WTC11 (cell line): Measurements from ENCODE around the gene MED27. TPM values are rescaled to one million over a fixed set of nuclear protein-coding genes. Genes with fewer than 3 reads are reported as not detected.

ENCODE experiments used
- ATAC-seq: fragments of 200-7000 bp; cut with Tn5 transposase; 2 replicates; pipeline ENCODE4 v1.10.0; 2021; ENCODE audit warnings: mild to moderate bottlenecking, moderate library complexity
- CTCF ChIA-PET: fragments of 300-600 bp; sonication (Branson Sonifier 250); formaldehyde crosslinking; loops from one replicate; lab custom pipeline; 2021; ENCODE audit warnings: antibody characterized with exemption; lab: Charles Lee
- POLR2A ChIA-PET: fragments of 350-600 bp; sonication (Branson Sonifier 250); formaldehyde crosslinking; loops from one replicate; lab custom pipeline; 2021; ENCODE audit warnings: antibody characterized with exemption; lab: Charles Lee
- DNase-seq: peaks from one replicate; pipeline ENCODE4 v3.0.0; 2021; ENCODE audit warnings: low spot score
- H3K27ac Mint-ChIP-seq: 2 replicates; pipeline ENCODE4 v1.8.0; 2021; ENCODE audit warnings: mixed read lengths
- H3K27me3 Mint-ChIP-seq: 2 replicates; pipeline ENCODE4 v1.8.0; 2021; ENCODE audit warnings: low read depth, mild to moderate bottlenecking, moderate library complexity, mixed read lengths
- H3K36me3 Mint-ChIP-seq: 2 replicates; pipeline ENCODE4 v1.8.0; 2021; ENCODE audit warnings: mixed read lengths
- H3K4me1 Mint-ChIP-seq: 2 replicates; pipeline ENCODE4 v1.8.0; 2022; ENCODE audit warnings: mixed read lengths
- H3K4me3 Mint-ChIP-seq: 2 replicates; pipeline ENCODE4 v1.8.0; 2021; ENCODE audit warnings: mild to moderate bottlenecking, moderate library complexity, mixed read lengths
- H3K9me3 Mint-ChIP-seq: 2 replicates; pipeline ENCODE4 v1.8.0; 2021; ENCODE audit warnings: mixed read lengths
- ARID4B ChIP-seq: sonication (generic); formaldehyde crosslinking; IDR thresholded peaks from 2 replicates; pipeline ENCODE4 v1.8.0; 2023; ENCODE audit warnings: missing genetic modification reagents, mild to moderate bottlenecking, borderline replicate concordance
- ATF6 ChIP-seq: sonication (generic); formaldehyde crosslinking; IDR thresholded peaks from 2 replicates; pipeline ENCODE4 v1.8.1; 2023; ENCODE audit warnings: mild to moderate bottlenecking, missing genetic modification reagents
- ERG ChIP-seq: fragments of 250-450 bp; sonication (Bioruptor Pico); IDR thresholded peaks from 2 replicates; pipeline ENCODE4 v1.8.0; 2021; ENCODE audit warnings: mild to moderate bottlenecking
- FOXJ3 ChIP-seq: sonication (generic); formaldehyde crosslinking; IDR thresholded peaks from 2 replicates; pipeline ENCODE4 v1.9.0; 2021; ENCODE audit warnings: missing genetic modification reagents, mild to moderate bottlenecking, borderline replicate concordance
- FOXP4 ChIP-seq: sonication (generic); formaldehyde crosslinking; IDR thresholded peaks from 2 replicates; pipeline ENCODE4 v1.8.0; 2022; ENCODE audit warnings: mild to moderate bottlenecking, missing genetic modification reagents
- GABPB1 ChIP-seq: sonication (generic); formaldehyde crosslinking; IDR thresholded peaks from 2 replicates; pipeline ENCODE4 v1.8.1; 2023; ENCODE audit warnings: mild to moderate bottlenecking, missing genetic modification reagents
- HMGA2 ChIP-seq: fragments of 250-450 bp; sonication (Bioruptor Pico); IDR thresholded peaks from 2 replicates; pipeline ENCODE4 v1.4.0; 2021; ENCODE audit warnings: mild to moderate bottlenecking, moderate library complexity
- JUN ChIP-seq: sonication (generic); formaldehyde crosslinking; IDR thresholded peaks from 2 replicates; pipeline ENCODE4 v1.8.0; 2023; ENCODE audit warnings: mild to moderate bottlenecking, missing genetic modification reagents
- MAX ChIP-seq: sonication (generic); formaldehyde crosslinking; IDR thresholded peaks from 2 replicates; pipeline ENCODE4 v1.8.0; 2022; ENCODE audit warnings: mild to moderate bottlenecking, missing genetic modification reagents
- NR1H2 ChIP-seq: sonication (generic); formaldehyde crosslinking; IDR thresholded peaks from 2 replicates; pipeline ENCODE4 v1.9.0; 2021; ENCODE audit warnings: mild to moderate bottlenecking, moderate library complexity, missing genetic modification reagents
- NR2C2 ChIP-seq: sonication (generic); formaldehyde crosslinking; IDR thresholded peaks from 2 replicates; pipeline ENCODE4 v1.8.0; 2022; ENCODE audit warnings: mild to moderate bottlenecking, missing genetic modification reagents
- USF1 ChIP-seq: sonication (generic); formaldehyde crosslinking; IDR thresholded peaks from 2 replicates; pipeline ENCODE4 v1.8.0; 2022; ENCODE audit warnings: mild to moderate bottlenecking, missing genetic modification reagents
- ZBTB43 ChIP-seq: sonication (generic); formaldehyde crosslinking; IDR thresholded peaks from 2 replicates; pipeline ENCODE4 v1.8.1; 2023; ENCODE audit warnings: mild to moderate bottlenecking, missing genetic modification reagents
- ZMAT4 ChIP-seq: fragments of 250-450 bp; sonication (Bioruptor Pico); IDR thresholded peaks from 2 replicates; pipeline ENCODE4 v1.9.0; 2021; ENCODE audit warnings: mild to moderate bottlenecking
- ZNF232 ChIP-seq: sonication (generic); formaldehyde crosslinking; IDR thresholded peaks from 2 replicates; pipeline ENCODE4 v1.8.0; 2022; ENCODE audit warnings: mild to moderate bottlenecking, missing genetic modification reagents
- ZNF281 ChIP-seq: sonication (generic); formaldehyde crosslinking; IDR thresholded peaks from 2 replicates; pipeline ENCODE4 v1.8.0; 2023; ENCODE audit warnings: mild to moderate bottlenecking, missing genetic modification reagents
- ZNF396 ChIP-seq: fragments of 250-450 bp; sonication (Bioruptor Pico); IDR thresholded peaks from 2 replicates; pipeline ENCODE4 v1.8.0; 2021; ENCODE audit warnings: mild to moderate bottlenecking, moderate library complexity, borderline replicate concordance
- ZNF671 ChIP-seq: fragments of 250-450 bp; sonication (Bioruptor Pico); IDR thresholded peaks from 2 replicates; pipeline ENCODE4 v1.8.0; 2021; ENCODE audit warnings: mild to moderate bottlenecking
- total RNA-seq: library from RNA; stranded (reverse); gene quantifications from 3 replicates; pipeline ENCODE4 v1.2.3, GENCODE V29; 2021

Gene MED27
- total RNA-seq, 1 experiment from 2014 or later: 27.9 TPM

- TF ChIP-seq ATF6 (CRISPR knock-in tag): no peak
- TF ChIP-seq ZNF396 (CRISPR knock-in tag): no peak
- no peak for TF ChIP-seq ZNF671 (CRISPR knock-in tag)
Observed at GRCh38 chr9:132005899-132006298, 73.8 kb downstream of the MED27 start (continued).

GRCh38 chr9:132004323-132004722 is 75.3 kb downstream of the MED27 start:
- Mint-ChIP-seq H3K4me3 (no peak overlapping the region), H3K4me1 (peaks cover 81% of the 10 kb centered on the region), H3K9me3 (peaks cover 9% of the 10 kb centered on the region; the same call in 1 of the 2 replicates), H3K36me3 (peaks cover 11% of the 10 kb centered on the region), H3K27ac (peak overlapping the region; percentile 61), H3K27me3 (no peaks in the 10 kb centered on the region; the same call in 1 of the 2 replicates)
- ChIA-PET POLR2A (no interaction called here), CTCF (no interaction called here)
- TF ChIP-seq ZNF281 (no peak), GABPB1 (CRISPR knock-in tag) (no peak), FOXP4 (no peak), ZMAT4 (no peak), MAX (no peak), ERG (CRISPR knock-in tag) (no peak), ZNF232 (CRISPR knock-in tag) (no peak), HMGA2 (CRISPR knock-in tag) (no peak), ARID4B (no peak), ZBTB43 (no peak), NR1H2 (CRISPR knock-in tag) (no peak), USF1 (no peak), NR2C2 (CRISPR knock-in tag) (no peak), FOXJ3 (CRISPR knock-in tag) (no peak), JUN (CRISPR knock-in tag) (no peak)
- ATAC-seq (peak; percentile 14; the same call in 1 of the 2 replicates), DNase-seq (no peak)
